CD8-positive, alpha-beta memory T cell (primary cell): ENCODE measurements around the gene MAPK14. TPM values are rescaled to one million over a fixed set of nuclear protein-coding genes. Genes with fewer than 3 reads are reported as not detected.
A peak's percentile ranks its signal among the peaks of the same experiment; 100 is the strongest.

Experiments
- CTCF ChIA-PET: fragments of 350-600 bp; sonication (Branson Sonifier 250); formaldehyde crosslinking; loops from one replicate; lab custom pipeline; 2021; ENCODE audit warnings: antibody characterized with exemption; lab: Charles Lee
- POLR2A ChIA-PET: fragments of 350-600 bp; sonication (Branson Sonifier 250); formaldehyde crosslinking; loops from one replicate; lab custom pipeline; 2021; ENCODE audit warnings: antibody characterized with exemption; lab: Charles Lee
- DNase-seq, 5 donors: peaks; one replicate each; pipeline versions ENCODE4 v3.0.0 to v3.0.0-alpha.2; 2020 to 2022; ENCODE audit warnings: mixed read lengths in 1 of 5
- H3K27ac ChIP-seq: one replicate; pipeline ENCODE4 v1.7.0; 2013; ENCODE audit warnings: low read depth, mild to moderate bottlenecking, low read length, moderate library complexity
- H3K27me3 ChIP-seq: 2 replicates; pipeline ENCODE4 v1.7.0; 2013; ENCODE audit warnings: low read length, mild to moderate bottlenecking; ENCODE audit not compliant: insufficient read depth, poor library complexity, severe bottlenecking
- H3K36me3 ChIP-seq: 2 replicates; pipeline ENCODE4 v1.7.0; 2013; ENCODE audit warnings: mild to moderate bottlenecking, low read length, moderate library complexity; ENCODE audit not compliant: insufficient read depth
- H3K4me1 ChIP-seq: 2 replicates; pipeline ENCODE4 v1.7.0; 2013; ENCODE audit warnings: mild to moderate bottlenecking, low read length, moderate library complexity; ENCODE audit not compliant: insufficient read depth
- H3K4me3 ChIP-seq: 2 replicates; pipeline ENCODE4 v1.7.0; 2013; ENCODE audit warnings: mild to moderate bottlenecking, low read length
- H3K9me3 ChIP-seq: 2 replicates; pipeline ENCODE4 v1.7.0; 2013; ENCODE audit warnings: mild to moderate bottlenecking, low read length
- H3K27ac Mint-ChIP-seq, 8 donors: one replicate each; pipeline ENCODE4 v1.8.0; 2020 to 2021; ENCODE audit warnings: mixed read lengths in 8 of 8, mild to moderate bottlenecking in 6 of 8, inconsistent platforms in 3 of 8, moderate library complexity in 3 of 8
- H3K27me3 Mint-ChIP-seq, 2 donors: one replicate each; pipeline ENCODE4 v1.8.0; 2020 to 2021; ENCODE audit warnings: mixed read lengths in 2 of 2, mild to moderate bottlenecking in 1 of 2, moderate library complexity in 1 of 2
- H3K36me3 Mint-ChIP-seq, 3 donors: one replicate each; pipeline ENCODE4 v1.8.0; 2020 to 2021; ENCODE audit warnings: mixed read lengths in 3 of 3, inconsistent platforms in 1 of 3, mild to moderate bottlenecking in 1 of 3
- H3K4me1 Mint-ChIP-seq, 3 donors: one replicate each; pipeline ENCODE4 v1.8.0; 2020 to 2021; ENCODE audit warnings: mixed read lengths in 3 of 3, inconsistent platforms in 1 of 3, mild to moderate bottlenecking in 1 of 3
- H3K4me3 Mint-ChIP-seq, 7 donors: one replicate each; pipeline ENCODE4 v1.8.0; 2020 to 2021; ENCODE audit warnings: mixed read lengths in 7 of 7, mild to moderate bottlenecking in 6 of 7, moderate library complexity in 4 of 7, inconsistent platforms in 2 of 7
- H3K9me3 Mint-ChIP-seq, 5 donors: one replicate each; pipeline ENCODE4 v1.8.0; 2020 to 2022; ENCODE audit warnings: mixed read lengths in 5 of 5, mild to moderate bottlenecking in 3 of 5, moderate library complexity in 2 of 5, inconsistent platforms in 1 of 5
- polyA plus RNA-seq: library from polyadenylated mRNA; unstranded; fragments of 300-500 nt; fragmentation: Illumina TruSeq; gene quantifications from one replicate; pipeline ENCODE4 v1.2.3, GENCODE V29; 2021
- total RNA-seq, 2 experiments: library from RNA; stranded (reverse); gene quantifications; one replicate each; pipeline ENCODE4 v1.2.3, GENCODE V29; 2021

Gene MAPK14
- total and polyA plus RNA-seq, 3 experiments from 2014 or later = 46.5 to 52.5 (median 48.4) TPM

GRCh38 chr6:36018339-36018738 lies 9.3 kb upstream of the MAPK14 start:
- Histone ChIP-seq H3K4me1 (no peaks in the 10 kb centered on the region), H3K27me3 (no peaks in the 10 kb centered on the region), H3K9me3 (no peaks in the 10 kb centered on the region), H3K36me3 (no peaks in the 10 kb centered on the region), H3K27ac (no peak overlapping the region), H3K4me3 (no peak overlapping the region)
- H3K36me3 Mint-ChIP-seq = peaks cover 0 to 4% (median 0%) of the 10 kb centered on the region in 3 donors
- no peak for DNase-seq
- peaks cover 4 to 18% of the 10 kb centered on the region in 2 donors for H3K27me3 Mint-ChIP-seq
- CTCF ChIA-PET = interaction anchor here (1.4 kb wide), 1 partner anchor 9 kb away, joined by 4 read pairs; the partner anchor contains the start of gene MAPK14
- peak overlapping the region in 1 of 8 donors; percentile 70 for H3K27ac Mint-ChIP-seq
- no peak overlapping the region for H3K4me3 Mint-ChIP-seq
- no peaks in the 10 kb centered on the region for H3K9me3 Mint-ChIP-seq
- no peaks in the 10 kb centered on the region for H3K4me1 Mint-ChIP-seq
- POLR2A ChIA-PET = no interaction called here

- ChIA-PET CTCF (interaction anchor here (1.4 kb wide), 1 partner anchor 8 kb away, joined by 4 read pairs; the partner anchor contains the start of gene MAPK14), POLR2A (no interaction called here)
- no peaks in the 10 kb centered on the region for H3K27me3 ChIP-seq
- H3K4me3 ChIP-seq = no peak overlapping the region
- Mint-ChIP-seq H3K4me1 (peaks cover 0 to 4% (median 0%) of the 10 kb centered on the region in 3 donors), H3K9me3 (no peaks in the 10 kb centered on the region), H3K27ac (no peak overlapping the region), H3K27me3 (peaks cover 8 to 23% of the 10 kb centered on the region in 2 donors), H3K36me3 (peaks cover 0 to 2% (median 0%) of the 10 kb centered on the region in 3 donors), H3K4me3 (no peak overlapping the region)
- no peaks in the 10 kb centered on the region for H3K36me3 ChIP-seq
- no peak for DNase-seq
- H3K27ac ChIP-seq = no peak overlapping the region
- no peaks in the 10 kb centered on the region for H3K4me1 ChIP-seq
- H3K9me3 ChIP-seq = no peaks in the 10 kb centered on the region
Observed at GRCh38 chr6:36019167-36019566, 8.4 kb upstream of the MAPK14 start.

GRCh38 chr6:36020154-36020553 lies 7.5 kb upstream of the MAPK14 start:
- CTCF ChIA-PET = no interaction called here
- H3K27ac Mint-ChIP-seq = no peak overlapping the region
- POLR2A ChIA-PET = no interaction called here
- H3K4me1 Mint-ChIP-seq = peaks cover 0 to 4% (median 0%) of the 10 kb centered on the region in 3 donors
- Histone ChIP-seq H3K27ac (no peak overlapping the region), H3K36me3 (no peaks in the 10 kb centered on the region), H3K9me3 (no peaks in the 10 kb centered on the region), H3K4me3 (no peak overlapping the region), H3K4me1 (no peaks in the 10 kb centered on the region), H3K27me3 (no peaks in the 10 kb centered on the region)
- DNase-seq = no peak
- peaks cover 8 to 25% of the 10 kb centered on the region in 2 donors for H3K27me3 Mint-ChIP-seq
- H3K36me3 Mint-ChIP-seq = no peaks in the 10 kb centered on the region
- no peaks in the 10 kb centered on the region for H3K9me3 Mint-ChIP-seq
- H3K4me3 Mint-ChIP-seq = no peak overlapping the region

- Histone ChIP-seq H3K27ac (no peak within 1 kb of the TSS), H3K36me3 (no peaks in the 10 kb centered on the region), H3K9me3 (no peaks in the 10 kb centered on the region), H3K4me3 (no peak within 1 kb of the TSS), H3K4me1 (peaks cover 2% of the 10 kb centered on the region), H3K27me3 (no peaks in the 10 kb centered on the region)
- H3K27me3 Mint-ChIP-seq = peaks cover 8 to 14% of the 10 kb centered on the region in 2 donors
- H3K27ac Mint-ChIP-seq = peak within 1 kb of the TSS in 1 of 8 donors; percentile 49
- CTCF ChIA-PET = interaction anchor here (0.7 to 1.0 kb wide), 3 partner anchors 36 to 337 kb away, joined by 3 to 4 read pairs (median 4); no protein-coding TSS in a partner anchor
- POLR2A ChIA-PET = interaction anchor here (0.6 kb wide), 1 partner anchor 458 kb away, joined by 3 read pairs; no protein-coding TSS in a partner anchor
- peaks cover 0 to 6% (median 0%) of the 10 kb centered on the region in 3 donors for H3K36me3 Mint-ChIP-seq
- H3K4me1 Mint-ChIP-seq = peaks cover 9 to 15% (median 10%) of the 10 kb centered on the region in 3 donors
- DNase-seq = no peak
- no peak within 1 kb of the TSS for H3K4me3 Mint-ChIP-seq
- no peaks in the 10 kb centered on the region for H3K9me3 Mint-ChIP-seq
Observed at GRCh38 chr6:36023996-36024795, 3.4 kb upstream of the MAPK14 start, which contains the start of gene SLC26A8. SLC26A8 (minus strand) TSS chr6:36024641; CDS start chr6:36019707, 4,934 bp downstream.

GRCh38 chr6:36025260-36025931 lies 2.2 kb upstream of the MAPK14 start:
- H3K36me3 ChIP-seq = no peaks in the 10 kb centered on the region
- no peak overlapping the region for H3K4me3 ChIP-seq
- H3K9me3 ChIP-seq = no peaks in the 10 kb centered on the region
- H3K4me3 Mint-ChIP-seq = no peak overlapping the region
- POLR2A ChIA-PET = no interaction called here
- peaks cover 13% of the 10 kb centered on the region for H3K4me1 ChIP-seq
- peaks cover 8 to 14% of the 10 kb centered on the region in 2 donors for H3K27me3 Mint-ChIP-seq
- H3K4me1 Mint-ChIP-seq = peaks cover 17 to 26% (median 21%) of the 10 kb centered on the region in 3 donors
- no peak overlapping the region for H3K27ac Mint-ChIP-seq
- CTCF ChIA-PET = interaction anchor here (0.9 to 5.6 kb wide), 3 partner anchors 71 to 335 kb away, joined by 3 to 81 read pairs (median 40); no protein-coding TSS in a partner anchor
- DNase-seq = no peak
- no peak overlapping the region for H3K27ac ChIP-seq
- H3K36me3 Mint-ChIP-seq = peaks cover 0 to 8% (median 0%) of the 10 kb centered on the region in 3 donors
- H3K27me3 ChIP-seq = no peaks in the 10 kb centered on the region
- no peaks in the 10 kb centered on the region for H3K9me3 Mint-ChIP-seq

- no peaks in the 10 kb centered on the region for H3K36me3 ChIP-seq
- peaks cover 20 to 31% (median 25%) of the 10 kb centered on the region in 3 donors for H3K4me1 Mint-ChIP-seq
- peaks cover 8 to 14% of the 10 kb centered on the region in 2 donors for H3K27me3 Mint-ChIP-seq
- POLR2A ChIA-PET = no interaction called here
- no peaks in the 10 kb centered on the region for H3K9me3 Mint-ChIP-seq
- peak overlapping the region in 1 of 8 donors; percentile 17 for H3K27ac Mint-ChIP-seq
- no peaks in the 10 kb centered on the region for H3K27me3 ChIP-seq
- peaks cover 18% of the 10 kb centered on the region for H3K4me1 ChIP-seq
- no peak overlapping the region for H3K4me3 ChIP-seq
- no peak overlapping the region for H3K27ac ChIP-seq
- CTCF ChIA-PET = interaction anchor here (0.9 to 5.6 kb wide), 4 partner anchors 51 to 335 kb away, joined by 3 to 81 read pairs (median 25); no protein-coding TSS in a partner anchor
- H3K36me3 Mint-ChIP-seq = peaks cover 0 to 10% (median 2%) of the 10 kb centered on the region in 3 donors
- no peak overlapping the region for H3K4me3 Mint-ChIP-seq
- no peak for DNase-seq
- no peaks in the 10 kb centered on the region for H3K9me3 ChIP-seq
Observed at GRCh38 chr6:36025932-36026327, 1.7 kb upstream of the MAPK14 start.

GRCh38 chr6:36028088-36028876 lies 674 bp downstream of the MAPK14 start:
- peaks cover 28% of the 10 kb centered on the region for H3K4me1 ChIP-seq
- H3K36me3 Mint-ChIP-seq = peaks cover 0 to 12% (median 2%) of the 10 kb centered on the region in 3 donors

More at GRCh38 chr6:36028088-36028876, 674 bp downstream of the MAPK14 start:
- Histone ChIP-seq H3K36me3 (no peaks in the 10 kb centered on the region), H3K9me3 (no peaks in the 10 kb centered on the region), H3K4me3 (peak overlapping the region; percentile 92), H3K27ac (peak overlapping the region; percentile 90), H3K27me3 (no peaks in the 10 kb centered on the region)
- H3K27me3 Mint-ChIP-seq = peaks cover 4 to 14% of the 10 kb centered on the region in 2 donors
- peak overlapping the region; percentile 88 to 95 (median 91) for H3K4me3 Mint-ChIP-seq
- peaks cover 37 to 52% (median 46%) of the 10 kb centered on the region in 3 donors for H3K4me1 Mint-ChIP-seq
- H3K9me3 Mint-ChIP-seq = no peaks in the 10 kb centered on the region
- ChIA-PET POLR2A (interaction anchor here (0.6 to 2.8 kb wide), 17 partner anchors 53 to 1602 kb away, joined by 3 to 24 read pairs (median 6); partner anchors contain the start of genes BRPF3, MAPK13 and RPS10), CTCF (interaction anchor here (0.7 to 5.6 kb wide), 36 partner anchors 10 to 518 kb away, joined by 3 to 81 read pairs (median 6); partner anchors contain the start of gene MAPK13)
- peak overlapping the region; percentile 83 to 95 (median 88) for H3K27ac Mint-ChIP-seq
- peak in 4 of 5 donors; percentile 5 to 64 (median 21) for DNase-seq
